HepG2 (cell line): ENCODE measurements around the gene ARHGEF12. TPM values are rescaled to one million over a fixed set of nuclear protein-coding genes. Genes with fewer than 3 reads are reported as not detected.

Experiments
- ATF3 ChIP-seq: sonication (generic); formaldehyde crosslinking; IDR thresholded peaks from 2 replicates; pipeline ENCODE4 v1.4.0; 2020; ENCODE audit warnings: missing genetic modification reagents
- BORCS8-MEF2B ChIP-seq: sonication (generic); formaldehyde crosslinking; IDR thresholded peaks from 2 replicates; pipeline ENCODE4 v1.8.0; 2022; ENCODE audit warnings: mild to moderate bottlenecking, missing genetic modification reagents
- CBFB ChIP-seq: sonication (generic); formaldehyde crosslinking; IDR thresholded peaks from 2 replicates; pipeline ENCODE4 v1.4.0; 2020; ENCODE audit warnings: missing genetic modification reagents
- DDIT3 ChIP-seq: sonication (generic); formaldehyde crosslinking; IDR thresholded peaks from 2 replicates; pipeline ENCODE4 v1.4.0; 2020; ENCODE audit warnings: mild to moderate bottlenecking, missing genetic modification reagents
- DNMT1 ChIP-seq: sonication (generic); formaldehyde crosslinking; IDR thresholded peaks from 2 replicates; pipeline ENCODE4 v1.5.1; 2020; ENCODE audit warnings: mild to moderate bottlenecking, missing genetic modification reagents
- ELF1 ChIP-seq: sonication (generic); formaldehyde crosslinking; IDR thresholded peaks from 2 replicates; pipeline ENCODE4 v1.4.0; 2020; ENCODE audit warnings: missing genetic modification reagents
- FOXP4 ChIP-seq: sonication (generic); formaldehyde crosslinking; IDR thresholded peaks from 2 replicates; pipeline ENCODE4 v1.4.0; 2020; ENCODE audit warnings: missing genetic modification reagents
- GATAD1 ChIP-seq: IDR thresholded peaks from 2 replicates; pipeline ENCODE4 v1.6.1; 2016; ENCODE audit warnings: missing genetic modification reagents, missing compliant biosample characterization
- GTF2F1 ChIP-seq: fragments of 150-350 bp; IDR thresholded peaks from 2 replicates; pipeline ENCODE4 v1.6.1; 2014; ENCODE audit warnings: low read length
- LBX2 ChIP-seq: sonication (generic); formaldehyde crosslinking; IDR thresholded peaks from 2 replicates; pipeline ENCODE4 v1.5.0; 2020; ENCODE audit warnings: missing genetic modification reagents, mild to moderate bottlenecking, borderline replicate concordance
- MAZ ChIP-seq, 2 experiments: sonication (generic) in 1 of 2; formaldehyde crosslinking in 1 of 2; IDR thresholded peaks; 2 replicates each; pipeline versions ENCODE4 v1.5.0 to v1.6.1; 2012 to 2020; ENCODE audit warnings: low read depth in 2 of 2, mild to moderate bottlenecking in 2 of 2, borderline replicate concordance in 1 of 2, improper control_type of control experiment in 1 of 2, low read length in 1 of 2, missing genetic modification reagents in 1 of 2, moderate library complexity in 1 of 2
- RFX1 ChIP-seq: fragments of 450-650 bp; IDR thresholded peaks from 2 replicates; pipeline ENCODE4 v1.6.1; 2017
- SNRNP70 ChIP-seq: fragments of 200-400 bp; formaldehyde crosslinking; IDR thresholded peaks from 2 replicates; pipeline ENCODE4 v1.6.1; 2017; ENCODE audit warnings: mild to moderate bottlenecking, low read depth, low read length, moderate library complexity
- TEAD2 ChIP-seq: sonication (generic); formaldehyde crosslinking; IDR thresholded peaks from 2 replicates; pipeline ENCODE4 v1.9.0; 2021; ENCODE audit warnings: missing genetic modification reagents
- ZBTB1 ChIP-seq: sonication (generic); formaldehyde crosslinking; IDR thresholded peaks from 2 replicates; pipeline ENCODE4 v1.4.0; 2020; ENCODE audit warnings: missing genetic modification reagents, borderline replicate concordance
- ZBTB42 ChIP-seq: sonication (generic); formaldehyde crosslinking; IDR thresholded peaks from 2 replicates; pipeline ENCODE4 v1.5.0; 2020; ENCODE audit warnings: mild to moderate bottlenecking, missing genetic modification reagents
- ZNF329 ChIP-seq: sonication (generic); formaldehyde crosslinking; IDR thresholded peaks from 2 replicates; pipeline ENCODE4 v1.9.0; 2021; ENCODE audit warnings: low read depth, mild to moderate bottlenecking, missing genetic modification reagents
- ZNF33A ChIP-seq: sonication (generic); formaldehyde crosslinking; IDR thresholded peaks from 2 replicates; pipeline ENCODE4 v1.5.1; 2020; ENCODE audit warnings: missing genetic modification reagents, mild to moderate bottlenecking, moderate library complexity, borderline replicate concordance
- ZNF451 ChIP-seq: sonication (generic); formaldehyde crosslinking; IDR thresholded peaks from 2 replicates; pipeline ENCODE4 v1.5.0; 2020; ENCODE audit warnings: mild to moderate bottlenecking, missing genetic modification reagents
- ZNF558 ChIP-seq: sonication (generic); formaldehyde crosslinking; IDR thresholded peaks from 2 replicates; pipeline ENCODE4 v1.9.0; 2022; ENCODE audit warnings: mild to moderate bottlenecking, missing genetic modification reagents, borderline replicate concordance
- ZNF777 ChIP-seq: sonication (generic); formaldehyde crosslinking; IDR thresholded peaks from 2 replicates; pipeline ENCODE4 v1.4.0; 2020; ENCODE audit warnings: missing genetic modification reagents
- polyA plus RNA-seq, 8 experiments: library from polyadenylated mRNA; depleted of rRNA in 3 of 8; stranded (reverse) in 7 of 8; unstranded in 1 of 8; fragments of >200 nt; fragmentation: Illumina TruSeq in 4 of 8; extraction: Trizol in 4 of 8; gene quantifications; 2 replicates each; pipeline versions ENCODE4 v1.2.1 to v1.2.3, GENCODE V29; 2011 to 2016; ENCODE audit warnings: low read depth in 4 of 8, missing spikeins in 1 of 8, mixed read lengths in 1 of 8; ENCODE audit not compliant: insufficient read depth in 1 of 8
- total RNA-seq, 5 experiments: library from RNA; depleted of rRNA; stranded (reverse); fragments of >200 nt; fragmentation: Illumina TruSeq; extraction: Trizol; gene quantifications; 2 replicates each; pipeline ENCODE4 v1.2.3, GENCODE V29; 2016; ENCODE audit warnings: low read depth in 1 of 5
- TF ChIP-seq, protein P1 (sequence below): IDR thresholded peaks from 2 replicates; pipeline ENCODE4 v1.6.1; 2012; ENCODE audit warnings: inconsistent platforms
- TF ChIP-seq, protein P2 (sequence below): sonication (generic); formaldehyde crosslinking; IDR thresholded peaks from 2 replicates; pipeline ENCODE4 v1.5.1; 2020; ENCODE audit warnings: mild to moderate bottlenecking, missing genetic modification reagents, moderate library complexity
- TF ChIP-seq, protein P3 (sequence below): sonication (generic); formaldehyde crosslinking; IDR thresholded peaks from 2 replicates; pipeline ENCODE4 v1.4.0; 2020; ENCODE audit warnings: missing genetic modification reagents, mild to moderate bottlenecking, borderline replicate concordance

ARHGEF12 gene
- total and polyA plus RNA-seq, 2 of the 13 experiments (the other 11 are each of a cell fraction or from before 2014, with no cell fraction given) = 17.9 to 54.4 TPM

GRCh38 chr11:120324932-120325810, 11.0 kb upstream of the ARHGEF12 start, which contains the start of gene TLCD5 (continued):
- no peak for TF ChIP-seq MAZ (IDR thresholded peaks at IDR 0.05; ENCODE audit: borderline replicate concordance, low read depth, low read length)
- TF ChIP-seq MAZ (CRISPR knock-in tag; IDR thresholded peaks at IDR 0.05; ENCODE audit: low read depth) = peak; percentile 59
- TF ChIP-seq ATF3 (CRISPR knock-in tag) = 0 out of 2 replicates have a peak, but pooled peaks have one; percentile 13
- peak; percentile 65; the same call in 1 of the 2 replicates for TF ChIP-seq GATAD1 (CRISPR knock-in tag)
- TF ChIP-seq TEAD2 (CRISPR knock-in tag) = peak; percentile 60; the same call in 1 of the 2 replicates
- TF ChIP-seq, protein P1, sequence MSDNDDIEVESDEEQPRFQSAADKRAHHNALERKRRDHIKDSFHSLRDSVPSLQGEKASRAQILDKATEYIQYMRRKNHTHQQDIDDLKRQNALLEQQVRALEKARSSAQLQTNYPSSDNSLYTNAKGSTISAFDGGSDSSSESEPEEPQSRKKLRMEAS = peak; percentile 54; the same call in 1 of the 2 replicates
- TF ChIP-seq ELF1 (CRISPR knock-in tag) = peak; percentile 46
- peak; percentile 70 for TF ChIP-seq BORCS8-MEF2B (CRISPR knock-in tag)
- TF ChIP-seq, protein P2, sequence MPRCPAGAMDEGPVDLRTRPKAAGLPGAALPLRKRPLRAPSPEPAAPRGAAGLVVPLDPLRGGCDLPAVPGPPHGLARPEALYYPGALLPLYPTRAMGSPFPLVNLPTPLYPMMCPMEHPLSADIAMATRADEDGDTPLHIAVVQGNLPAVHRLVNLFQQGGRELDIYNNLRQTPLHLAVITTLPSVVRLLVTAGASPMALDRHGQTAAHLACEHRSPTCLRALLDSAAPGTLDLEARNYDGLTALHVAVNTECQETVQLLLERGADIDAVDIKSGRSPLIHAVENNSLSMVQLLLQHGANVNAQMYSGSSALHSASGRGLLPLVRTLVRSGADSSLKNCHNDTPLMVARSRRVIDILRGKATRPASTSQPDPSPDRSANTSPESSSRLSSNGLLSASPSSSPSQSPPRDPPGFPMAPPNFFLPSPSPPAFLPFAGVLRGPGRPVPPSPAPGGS (CRISPR knock-in tag) = peak; percentile 78; the same call in 1 of the 2 replicates
- no peak for TF ChIP-seq ZNF451 (CRISPR knock-in tag)
- peak; percentile 27; the same call in 1 of the 2 replicates for TF ChIP-seq FOXP4 (CRISPR knock-in tag)
- no peak for TF ChIP-seq ZNF33A (CRISPR knock-in tag)
- TF ChIP-seq SNRNP70 = no peak
- TF ChIP-seq ZNF777 = peak; percentile 60
- TF ChIP-seq CBFB = no peak
- TF ChIP-seq DNMT1 (CRISPR knock-in tag) = 0 out of 2 replicates have a peak, but pooled peaks have one; percentile 61
- TF ChIP-seq DDIT3 = no peak
- TF ChIP-seq ZNF329 (CRISPR knock-in tag) = peak; percentile 37; the same call in 1 of the 2 replicates
- TF ChIP-seq GTF2F1 = no peak
- no peak for TF ChIP-seq LBX2
- TF ChIP-seq ZNF558 (CRISPR knock-in tag) = peak; percentile 60; the same call in 1 of the 2 replicates
- TF ChIP-seq ZBTB1 (CRISPR knock-in tag) = no peak
- no peak for TF ChIP-seq RFX1
- TF ChIP-seq ZBTB42 = no peak
- TF ChIP-seq, protein P3, sequence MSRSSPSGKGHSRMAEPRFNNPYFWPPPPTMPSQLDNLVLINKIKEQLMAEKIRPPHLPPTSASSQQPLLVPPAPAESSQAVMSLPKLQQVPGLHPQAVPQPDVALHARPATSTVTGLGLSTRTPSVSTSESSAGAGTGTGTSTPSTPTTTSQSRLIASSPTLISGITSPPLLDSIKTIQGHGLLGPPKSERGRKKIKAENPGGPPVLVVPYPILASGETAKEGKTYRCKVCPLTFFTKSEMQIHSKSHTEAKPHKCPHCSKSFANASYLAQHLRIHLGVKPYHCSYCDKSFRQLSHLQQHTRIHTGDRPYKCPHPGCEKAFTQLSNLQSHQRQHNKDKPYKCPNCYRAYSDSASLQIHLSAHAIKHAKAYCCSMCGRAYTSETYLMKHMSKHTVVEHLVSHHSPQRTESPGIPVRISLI (CRISPR knock-in tag) = no peak
